ENCODE measurements around the gene SFXN5. TPM values are rescaled to one million over a fixed set of nuclear protein-coding genes. Genes with fewer than 3 reads are reported as not detected.

The SFXN5 gene
- total RNA-seq, 1 experiment from 2014 or later = 11.3 TPM

DNA sequence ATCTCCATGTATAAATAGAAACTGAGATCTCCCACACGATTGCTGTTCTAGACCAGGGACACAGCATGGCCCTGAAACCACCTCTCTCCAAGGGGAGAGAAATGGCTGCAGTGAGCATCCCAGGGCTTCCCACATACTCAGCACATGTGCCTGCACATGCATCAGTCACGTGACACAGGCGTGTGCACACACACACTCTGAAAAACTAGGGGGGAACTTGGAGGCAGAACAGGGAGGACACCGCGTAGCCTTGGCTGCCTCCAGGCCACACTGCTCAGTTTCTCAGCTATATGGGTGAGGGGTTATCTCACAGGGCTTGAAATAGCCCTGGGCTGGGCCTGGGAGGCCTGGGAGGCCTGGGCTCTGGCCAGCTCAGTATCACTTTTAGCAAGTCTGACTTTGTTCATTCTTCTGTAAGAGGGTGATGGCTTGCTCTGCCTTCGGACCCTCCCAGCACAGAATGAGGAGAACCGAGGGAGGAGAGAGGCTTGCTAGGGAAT lies 87.3 kb downstream of the SFXN5 start:
- H3K9me3 Mint-ChIP-seq (ENCODE audit: low read depth, unreplicated experiment) = no peaks in the 10 kb centered on the region
- intact Hi-C loops (cut with micrococcal nuclease; ENCODE audit: unreplicated experiment) = no loop called here
- CTCF ChIA-PET = no interaction called here
- TF ChIP-seq CTCF (IDR thresholded peaks at IDR 0.05; ENCODE audit: unreplicated experiment) = no peak
- DNase-seq = no peak
- H3K4me1 Mint-ChIP-seq (ENCODE audit: low read depth, unreplicated experiment) = no peaks in the 10 kb centered on the region
- no peak overlapping the region for H3K27ac Mint-ChIP-seq (ENCODE audit: unreplicated experiment)
- BruUV-seq (replicated peaks) = no TSS peak
- H3K27me3 Mint-ChIP-seq (ENCODE audit: unreplicated experiment) = no peaks in the 10 kb centered on the region
- no peaks in the 10 kb centered on the region for H3K36me3 Mint-ChIP-seq (ENCODE audit: insufficient read depth, unreplicated experiment)
- no peak overlapping the region for H3K4me3 Mint-ChIP-seq (ENCODE audit: low read depth, unreplicated experiment)

DNA sequence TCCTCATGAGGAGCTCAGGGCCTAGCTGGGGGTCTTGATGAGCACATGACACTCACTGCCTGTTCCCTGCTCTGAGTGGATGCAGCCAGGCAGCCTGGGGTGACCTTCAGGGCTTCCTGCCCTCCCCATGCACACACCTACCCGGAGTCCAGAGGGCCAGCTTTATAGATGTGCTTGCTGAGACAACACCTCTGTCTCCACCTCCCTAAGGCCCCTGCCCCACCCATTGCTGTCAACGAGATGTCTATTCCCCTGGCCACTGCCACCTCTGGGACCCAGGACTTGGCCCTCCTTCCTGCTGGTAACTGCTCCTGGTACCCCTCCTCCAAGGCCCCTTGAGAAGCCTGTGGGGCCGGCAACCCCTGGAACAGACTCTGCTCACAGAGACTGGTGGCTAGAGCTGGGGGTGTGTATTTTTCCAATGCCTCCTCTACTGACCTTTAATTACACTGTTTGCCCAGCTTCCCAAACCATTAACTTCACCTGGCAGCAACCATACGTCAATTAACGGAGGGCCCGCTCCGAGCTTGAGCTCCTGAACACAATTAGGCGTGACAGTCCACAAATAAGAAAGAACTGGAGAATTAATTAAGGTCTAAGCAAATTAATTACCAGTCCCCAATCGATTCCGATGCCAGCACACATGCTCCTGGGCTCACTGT lies 87.9 kb downstream of the SFXN5 start:
- TF ChIP-seq CTCF (IDR thresholded peaks at IDR 0.05; ENCODE audit: unreplicated experiment) = no peak
- no peaks in the 10 kb centered on the region for H3K36me3 Mint-ChIP-seq (ENCODE audit: insufficient read depth, unreplicated experiment)
- no peaks in the 10 kb centered on the region for H3K4me1 Mint-ChIP-seq (ENCODE audit: low read depth, unreplicated experiment)
- no TSS peak for BruUV-seq (replicated peaks)
- CTCF ChIA-PET = interaction anchor here (0.8 kb wide), 1 partner anchor 10 kb away, joined by 4 read pairs; no protein-coding TSS in a partner anchor
- no peaks in the 10 kb centered on the region for H3K9me3 Mint-ChIP-seq (ENCODE audit: low read depth, unreplicated experiment)
- intact Hi-C loops (cut with micrococcal nuclease; ENCODE audit: unreplicated experiment) = no loop called here
- H3K4me3 Mint-ChIP-seq (ENCODE audit: low read depth, unreplicated experiment) = no peak overlapping the region
- no peak overlapping the region for H3K27ac Mint-ChIP-seq (ENCODE audit: unreplicated experiment)
- no peaks in the 10 kb centered on the region for H3K27me3 Mint-ChIP-seq (ENCODE audit: unreplicated experiment)
- DNase-seq = no peak

DNA sequence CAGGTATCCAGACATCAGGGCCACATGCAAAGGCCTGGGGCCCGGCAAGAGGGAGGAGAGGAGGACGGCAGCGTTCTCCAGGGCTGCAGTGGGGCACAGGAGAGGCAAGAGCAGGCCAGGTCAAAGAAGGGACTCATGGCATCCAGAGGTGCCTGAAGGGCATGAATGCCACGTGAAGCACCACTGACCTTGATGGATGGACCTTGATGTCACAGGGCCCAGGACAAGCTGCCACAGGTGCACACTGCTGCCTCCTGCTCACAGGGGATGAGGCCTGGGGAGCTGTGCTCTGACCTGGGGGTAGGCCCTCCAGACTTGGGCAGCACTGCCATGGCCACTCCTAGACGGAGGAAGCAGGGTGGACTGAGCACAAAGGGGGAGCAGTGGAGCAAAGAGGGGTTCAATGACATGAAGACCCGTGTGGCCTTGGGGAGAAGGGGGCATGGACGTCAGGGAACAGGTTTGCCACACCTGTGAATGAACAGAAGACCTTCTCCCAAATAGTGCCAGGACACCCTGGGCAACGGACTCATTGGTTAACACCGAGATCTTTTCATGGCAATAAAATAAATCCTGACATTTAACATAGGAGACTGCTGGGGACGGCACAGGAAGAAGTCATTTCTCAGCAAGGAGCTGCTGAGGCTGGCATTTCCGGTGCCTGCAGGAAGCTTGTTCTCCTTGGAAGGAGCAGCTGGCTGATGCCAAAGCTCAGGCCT lies 88.6 kb downstream of the SFXN5 start:
- H3K27me3 Mint-ChIP-seq (ENCODE audit: unreplicated experiment) = no peaks in the 10 kb centered on the region
- H3K4me1 Mint-ChIP-seq (ENCODE audit: low read depth, unreplicated experiment) = no peaks in the 10 kb centered on the region
- no peak for DNase-seq
- CTCF ChIA-PET = interaction anchor here (0.8 kb wide), 1 partner anchor 9 kb away, joined by 4 read pairs; no protein-coding TSS in a partner anchor
- no peak overlapping the region for H3K27ac Mint-ChIP-seq (ENCODE audit: unreplicated experiment)
- intact Hi-C loops (cut with micrococcal nuclease; ENCODE audit: unreplicated experiment) = no loop called here
- no peaks in the 10 kb centered on the region for H3K9me3 Mint-ChIP-seq (ENCODE audit: low read depth, unreplicated experiment)
- BruUV-seq (replicated peaks) = no TSS peak
- no peak for TF ChIP-seq CTCF (IDR thresholded peaks at IDR 0.05; ENCODE audit: unreplicated experiment)
- no peak overlapping the region for H3K4me3 Mint-ChIP-seq (ENCODE audit: low read depth, unreplicated experiment)
- no peaks in the 10 kb centered on the region for H3K36me3 Mint-ChIP-seq (ENCODE audit: insufficient read depth, unreplicated experiment)

DNA sequence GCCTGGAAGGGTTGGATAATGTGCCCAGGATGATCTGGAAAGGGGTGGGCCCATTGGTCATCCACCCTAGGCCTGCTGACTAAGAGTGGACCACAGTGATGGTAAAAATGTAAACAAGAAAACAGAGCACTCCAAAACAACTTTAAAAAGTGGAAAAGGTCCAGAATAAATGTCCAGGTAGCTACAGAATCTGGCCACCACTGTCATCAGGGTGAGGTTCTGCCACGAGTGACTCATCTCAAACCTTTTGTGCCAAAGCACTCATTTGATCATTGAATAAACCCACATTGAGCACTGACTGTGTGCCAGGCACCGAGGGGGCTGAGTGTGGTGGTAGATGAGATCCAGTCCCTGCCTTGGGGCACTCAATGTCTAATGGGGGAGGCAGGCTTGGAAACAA lies 89.3 kb downstream of the SFXN5 start:
- Mint-ChIP-seq H3K36me3 (ENCODE audit: insufficient read depth, unreplicated experiment) (no peaks in the 10 kb centered on the region), H3K4me3 (ENCODE audit: low read depth, unreplicated experiment) (no peak overlapping the region)

More for the DNA sequence above, 89.3 kb downstream of the SFXN5 start:
- no peak for DNase-seq
- intact Hi-C loops (cut with micrococcal nuclease; ENCODE audit: unreplicated experiment) = no loop called here
- CTCF ChIA-PET = interaction anchor here (0.6 to 0.8 kb wide), 3 partner anchors 9 to 95 kb away, joined by 3 to 4 read pairs (median 3); no protein-coding TSS in a partner anchor
- Mint-ChIP-seq H3K27me3 (ENCODE audit: unreplicated experiment) (no peaks in the 10 kb centered on the region), H3K27ac (ENCODE audit: unreplicated experiment) (no peak overlapping the region), H3K9me3 (ENCODE audit: low read depth, unreplicated experiment) (no peaks in the 10 kb centered on the region), H3K4me1 (ENCODE audit: low read depth, unreplicated experiment) (no peaks in the 10 kb centered on the region)
- BruUV-seq (replicated peaks) = no TSS peak
- TF ChIP-seq CTCF (IDR thresholded peaks at IDR 0.05; ENCODE audit: unreplicated experiment) = no peak
